Large intestine (tissue), 12 donors: Measurements from ENCODE around the gene NME4. TPM values are rescaled to one million over a fixed set of nuclear protein-coding genes. Genes with fewer than 3 reads are reported as not detected.
"Not testable (repeated sequence)": the region's sequence is repeated elsewhere in the genome, so short reads cannot be mapped to it uniquely, and the experiment has no call there.

ENCODE experiments used
- DNase-seq, 2 donors: peaks; one replicate each; pipeline versions ENCODE4 v3.0.0 to v3.0.0-alpha.2; 2013
- H3K27ac ChIP-seq: one replicate; pipeline ENCODE4 v1.5.1; 2013; ENCODE audit warnings: low read length
- H3K27me3 ChIP-seq: 2 replicates; pipeline ENCODE4 v1.6.1; 2013; ENCODE audit warnings: low read length; ENCODE audit not compliant: control insufficient read depth, insufficient read depth
- H3K36me3 ChIP-seq: 2 replicates; pipeline ENCODE4 v1.6.1; 2013; ENCODE audit warnings: low read length; ENCODE audit not compliant: control insufficient read depth, insufficient read depth
- H3K4me1 ChIP-seq: one replicate; pipeline ENCODE4 v1.6.1; 2013; ENCODE audit warnings: low read length; ENCODE audit not compliant: control insufficient read depth, insufficient read depth
- H3K4me3 ChIP-seq: one replicate; pipeline ENCODE4 v1.5.1; 2013; ENCODE audit warnings: low read length
- H3K9me3 ChIP-seq: one replicate; pipeline ENCODE4 v1.6.1; 2013; ENCODE audit warnings: mild to moderate bottlenecking, low read depth, low read length, moderate library complexity; ENCODE audit not compliant: control insufficient read depth
- WGBS: methylation state at CpG from one replicate; pipeline ENCODE4 v1.1.5; 2013; ENCODE audit warnings: low lambda C conversion rate; ENCODE audit not compliant: insufficient coverage; 5-methylcytosine and 5-hydroxymethylcytosine counted together
- long read RNA-seq, 11 donors: transcript quantifications; one replicate each; lab custom pipeline, GENCODE V29; 2026
- polyA plus RNA-seq: library from polyadenylated mRNA; unstranded; fragments of 120-200 nt; gene quantifications from one replicate; pipeline ENCODE4 v1.2.1, GENCODE V29; 2013

Gene NME4
- polyA plus RNA-seq, result 107 TPM
- long read RNA-seq, donor 1, transcript NME4-201 (5 exons, 995 nt), result major isoform, 26 of 31 reads
- long read RNA-seq, donor 1, partial matches to known transcripts, result 0 of 31 reads
- long read RNA-seq, donor 1, other reads (novel, unspliced or antisense), result 0 of 31 reads
- long read RNA-seq, donor 2, transcript NME4-201 (5 exons, 995 nt), result major isoform, 33 of 57 reads
- long read RNA-seq, donor 2, partial matches to known transcripts, result 7 of 57 reads
- long read RNA-seq, donor 2, other reads (novel, unspliced or antisense), result 6 of 57 reads
- long read RNA-seq, donor 3, result 0 reads
- long read RNA-seq, donor 4, partial matches to known transcripts, result 0 of 4 reads
- long read RNA-seq, donor 4, other reads (novel, unspliced or antisense), result 0 of 4 reads
- long read RNA-seq, donor 5, transcript NME4-201 (5 exons, 995 nt), result major isoform, 25 of 30 reads
- long read RNA-seq, donor 5, partial matches to known transcripts, result 0 of 30 reads
- long read RNA-seq, donor 5, other reads (novel, unspliced or antisense), result 0 of 30 reads
- long read RNA-seq, donor 6, transcript NME4-201 (5 exons, 995 nt), result major isoform, 32 of 46 reads
- long read RNA-seq, donor 6, transcript NME4-210 (2 exons, 1,861 nt), result minor isoform, 5 of 46 reads
- long read RNA-seq, donor 6, partial matches to known transcripts, result 0 of 46 reads
- long read RNA-seq, donor 6, other reads (novel, unspliced or antisense), result 5 of 46 reads
- long read RNA-seq, donor 7, transcript NME4-201 (5 exons, 995 nt), result major isoform, 27 of 50 reads
- long read RNA-seq, donor 7, partial matches to known transcripts, result 18 of 50 reads
- long read RNA-seq, donor 7, other reads (novel, unspliced or antisense), result 0 of 50 reads
- long read RNA-seq, donor 8, transcript NME4-201 (5 exons, 995 nt), result major isoform, 43 of 73 reads
- long read RNA-seq, donor 8, transcript NME4-210 (2 exons, 1,861 nt), result minor isoform, 9 of 73 reads
- long read RNA-seq, donor 8, transcript NME4-211 (6 exons, 1,193 nt), result minor isoform, 6 of 73 reads
- long read RNA-seq, donor 8, partial matches to known transcripts, result 11 of 73 reads
- long read RNA-seq, donor 8, other reads (novel, unspliced or antisense), result 0 of 73 reads
- long read RNA-seq, donor 9, transcript NME4-201 (5 exons, 995 nt), result major isoform, 31 of 38 reads
- long read RNA-seq, donor 9, transcript NME4-210 (2 exons, 1,861 nt), result minor isoform, 5 of 38 reads
- long read RNA-seq, donor 9, partial matches to known transcripts, result 0 of 38 reads
- long read RNA-seq, donor 9, other reads (novel, unspliced or antisense), result 0 of 38 reads
- long read RNA-seq, donor 10, transcript NME4-210 (2 exons, 1,861 nt), result minor isoform, 9 of 70 reads
- long read RNA-seq, donor 10, transcript NME4-201 (5 exons, 995 nt), result major isoform, 27 of 70 reads
- long read RNA-seq, donor 10, partial matches to known transcripts, result 33 of 70 reads
- long read RNA-seq, donor 10, other reads (novel, unspliced or antisense), result 0 of 70 reads
- long read RNA-seq, donor 11, transcript NME4-201 (5 exons, 995 nt), result major isoform, 26 of 68 reads
- long read RNA-seq, donor 11, transcript NME4-210 (2 exons, 1,861 nt), result minor isoform, 7 of 68 reads
- long read RNA-seq, donor 11, partial matches to known transcripts, result 32 of 68 reads
- long read RNA-seq, donor 11, other reads (novel, unspliced or antisense), result 0 of 68 reads

GRCh38 chr16:397135-397661 is at the start of gene NME4:
NME4 (plus strand) TSS chr16:397199; CDS start chr16:397223, 24 bp downstream.
- peaks cover 7% of the 10 kb centered on the region for H3K9me3 ChIP-seq
- H3K36me3 ChIP-seq, result peaks cover 13% of the 10 kb centered on the region
- H3K27me3 ChIP-seq, result no peaks in the 10 kb centered on the region
- WGBS, result no CpG with 5 or more reads among the region's 75 CpGs
- DNase-seq, result peak in 1 of 2 donors; percentile 51
- H3K4me3 ChIP-seq, result peak within 1 kb of the TSS; percentile 48
- peaks cover 19% of the 10 kb centered on the region for H3K4me1 ChIP-seq
- peak within 1 kb of the TSS; percentile 37 for H3K27ac ChIP-seq

- no CpG with 5 or more reads among the region's 6 CpGs for WGBS
- no peak overlapping the region for H3K4me3 ChIP-seq
- H3K27ac ChIP-seq, result no peak overlapping the region
- H3K36me3 ChIP-seq, result peaks cover 54% of the 10 kb centered on the region
- DNase-seq, result no peak
- peaks cover 6% of the 10 kb centered on the region for H3K4me1 ChIP-seq
- H3K9me3 ChIP-seq, result no peaks in the 10 kb centered on the region
- H3K27me3 ChIP-seq, result no peaks in the 10 kb centered on the region
Measured at GRCh38 chr16:347203-347602, 49.8 kb upstream of the NME4 start.

- H3K4me3 ChIP-seq, H3K27me3 ChIP-seq, H3K27ac ChIP-seq, H3K9me3 ChIP-seq, DNase-seq, H3K4me1 ChIP-seq: not testable (repeated sequence)
- H3K36me3 ChIP-seq, result peaks cover 42% of the 10 kb centered on the region
- no CpG with 5 or more reads among the region's 10 CpGs for WGBS
Measured at GRCh38 chr16:348495-348894, 48.5 kb upstream of the NME4 start.

GRCh38 chr16:349211-349610 is 47.8 kb upstream of the NME4 start:
- H3K36me3 ChIP-seq, result peaks cover 42% of the 10 kb centered on the region
- peaks cover 12% of the 10 kb centered on the region for H3K4me1 ChIP-seq
- H3K9me3 ChIP-seq, result no peaks in the 10 kb centered on the region
- H3K27me3 ChIP-seq, result no peaks in the 10 kb centered on the region
- no peak overlapping the region for H3K4me3 ChIP-seq
- no peak overlapping the region for H3K27ac ChIP-seq
- no peak for DNase-seq
- WGBS, result no CpG with 5 or more reads among the region's 7 CpGs

- H3K4me1 ChIP-seq, result peaks cover 12% of the 10 kb centered on the region
- 85% methylated on average over 5 of the region's 8 CpGs for WGBS
Measured at GRCh38 chr16:350203-350602, 46.8 kb upstream of the NME4 start.

GRCh38 chr16:351804-352520 is 45.0 kb upstream of the NME4 start:
- Histone ChIP-seq H3K36me3 (peaks cover 19% of the 10 kb centered on the region), H3K4me3 (peak overlapping the region; percentile 62), H3K27ac (peak overlapping the region; percentile 88), H3K27me3 (no peaks in the 10 kb centered on the region), H3K4me1 (peaks cover 12% of the 10 kb centered on the region), H3K9me3 (no peaks in the 10 kb centered on the region)
- no CpG with 5 or more reads among the region's 95 CpGs for WGBS
- peak; percentile 60 to 82 for DNase-seq

More at GRCh38 chr16:350203-350602, 46.8 kb upstream of the NME4 start:
- Histone ChIP-seq H3K4me3 (no peak overlapping the region), H3K27ac (no peak overlapping the region), H3K36me3 (peaks cover 33% of the 10 kb centered on the region), H3K9me3 (no peaks in the 10 kb centered on the region), H3K27me3 (no peaks in the 10 kb centered on the region)
- no peak for DNase-seq

- Histone ChIP-seq H3K9me3 (no peaks in the 10 kb centered on the region), H3K4me3 (peak within 1 kb of the TSS; percentile 62), H3K27ac (peak within 1 kb of the TSS; percentile 88), H3K27me3 (no peaks in the 10 kb centered on the region), H3K4me1 (peaks cover 12% of the 10 kb centered on the region), H3K36me3 (peaks cover 14% of the 10 kb centered on the region)
- WGBS, result no CpG with 5 or more reads among the region's 113 CpGs
- peak; percentile 94 to 96 for DNase-seq
Measured at GRCh38 chr16:352547-353403, 44.2 kb upstream of the NME4 start, which contains the start of gene AXIN1. AXIN1 (minus strand) TSS chr16:352723; CDS start chr16:347025, 5,698 bp downstream.

GRCh38 chr16:353404-354290 is 43.4 kb upstream of the NME4 start:
- WGBS, result no CpG with 5 or more reads among the region's 25 CpGs
- no peaks in the 10 kb centered on the region for H3K9me3 ChIP-seq
- H3K27ac ChIP-seq, result peak overlapping the region; percentile 42
- H3K4me1 ChIP-seq, result peaks cover 12% of the 10 kb centered on the region
- H3K4me3 ChIP-seq, result peak overlapping the region; percentile 55
- H3K27me3 ChIP-seq, result no peaks in the 10 kb centered on the region
- no peak for DNase-seq
- peaks cover 8% of the 10 kb centered on the region for H3K36me3 ChIP-seq
